Transverse colon (tissue), 4 donors: ENCODE results near the gene SLC25A25.

Experiments
- EP300 ChIP-seq: sonication (generic); formaldehyde crosslinking; IDR thresholded peaks from one replicate; pipeline ENCODE4 v1.6.1; 2017; ENCODE audit warnings: antibody characterized with exemption, low read depth
- POLR2A ChIP-seq: fragments of 450-650 bp; IDR thresholded peaks from one replicate; pipeline ENCODE4 v1.6.1; 2016; ENCODE audit warnings: antibody characterized with exemption, mild to moderate bottlenecking, moderate library complexity
- POLR2AphosphoS5 ChIP-seq, 3 donors: sonication (generic); formaldehyde crosslinking; IDR thresholded peaks; one replicate each; pipeline ENCODE4 v1.6.1; 2016; ENCODE audit warnings: antibody characterized with exemption in 3 of 3
- TF ChIP-seq, protein P1 (sequence below), 5 experiments: fragments of 200-600 bp in 3 of 5; fragments of 450-650 bp in 2 of 5; sonication (generic) in 3 of 5; IDR thresholded peaks; 1 replicate in 2 of 5; 2 replicates in 3 of 5; pipeline ENCODE4 v1.5.1; 2016 to 2017; ENCODE audit warnings: antibody characterized with exemption in 5 of 5, inconsistent platforms in 3 of 5, mild to moderate bottlenecking in 2 of 5, moderate library complexity in 1 of 5

DNA sequence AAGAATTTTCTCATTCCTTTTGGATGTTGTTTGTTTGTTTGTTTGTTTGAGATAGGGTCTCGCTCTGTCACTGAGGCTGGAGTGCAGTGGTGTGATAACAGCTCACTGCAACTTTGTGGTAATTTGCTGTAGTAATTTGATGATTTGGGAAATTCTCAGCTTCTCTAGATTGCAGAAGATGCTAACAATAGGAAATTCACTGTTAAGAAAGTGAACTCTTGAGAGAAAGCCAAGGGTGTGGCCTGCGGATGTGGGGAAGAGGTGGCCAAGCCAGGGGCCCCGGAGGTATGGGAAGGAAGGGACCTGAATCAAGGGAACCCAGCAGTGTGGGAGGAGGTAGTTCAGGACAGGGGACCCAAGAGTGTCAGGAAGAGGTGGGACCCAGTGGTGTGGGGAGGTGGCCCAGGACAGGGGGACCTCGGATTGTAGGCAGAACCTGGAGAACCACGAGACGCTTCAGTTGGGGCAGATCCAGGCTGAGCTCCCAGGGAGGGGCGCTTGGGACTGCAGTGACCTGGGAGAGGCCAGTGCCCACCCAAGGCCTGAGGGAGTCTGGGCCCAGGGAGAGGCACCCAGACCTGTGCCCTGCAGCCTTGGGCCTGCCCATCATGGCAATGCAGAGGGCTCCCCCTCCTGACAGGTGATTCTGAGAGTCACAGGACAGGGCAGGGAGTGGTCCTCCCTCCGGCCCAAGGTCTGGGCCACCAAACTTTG is 75.7 kb downstream of the SLC25A25 start:
- TF ChIP-seq, protein P1, sequence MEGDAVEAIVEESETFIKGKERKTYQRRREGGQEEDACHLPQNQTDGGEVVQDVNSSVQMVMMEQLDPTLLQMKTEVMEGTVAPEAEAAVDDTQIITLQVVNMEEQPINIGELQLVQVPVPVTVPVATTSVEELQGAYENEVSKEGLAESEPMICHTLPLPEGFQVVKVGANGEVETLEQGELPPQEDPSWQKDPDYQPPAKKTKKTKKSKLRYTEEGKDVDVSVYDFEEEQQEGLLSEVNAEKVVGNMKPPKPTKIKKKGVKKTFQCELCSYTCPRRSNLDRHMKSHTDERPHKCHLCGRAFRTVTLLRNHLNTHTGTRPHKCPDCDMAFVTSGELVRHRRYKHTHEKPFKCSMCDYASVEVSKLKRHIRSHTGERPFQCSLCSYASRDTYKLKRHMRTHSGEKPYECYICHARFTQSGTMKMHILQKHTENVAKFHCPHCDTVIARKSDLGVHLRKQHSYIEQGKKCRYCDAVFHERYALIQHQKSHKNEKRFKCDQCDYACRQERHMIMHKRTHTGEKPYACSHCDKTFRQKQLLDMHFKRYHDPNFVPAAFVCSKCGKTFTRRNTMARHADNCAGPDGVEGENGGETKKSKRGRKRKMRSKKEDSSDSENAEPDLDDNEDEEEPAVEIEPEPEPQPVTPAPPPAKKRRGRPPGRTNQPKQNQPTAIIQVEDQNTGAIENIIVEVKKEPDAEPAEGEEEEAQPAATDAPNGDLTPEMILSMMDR (IDR thresholded peaks at IDR 0.05): no peak
- TF ChIP-seq POLR2A (no peak), EP300 (no peak), POLR2AphosphoS5 (IDR thresholded peaks at IDR 0.05) (no peak)
